IMR-90 (cell line): ENCODE measurements around the gene KCNMB3.

ENCODE experiments used
- CEBPB ChIP-seq: IDR thresholded peaks from 2 replicates; pipeline ENCODE4 v1.6.1; 2012; ENCODE audit warnings: low read depth, low read length, improper control_type of control experiment
- CHD1 ChIP-seq: IDR thresholded peaks from 2 replicates; pipeline ENCODE4 v1.6.1; 2012; ENCODE audit warnings: low read depth, low read length, improper control_type of control experiment
- CTCF ChIP-seq: conservative IDR thresholded peaks from 2 replicates; pipeline ENCODE4 v1.5.1; 2012; ENCODE audit warnings: mild to moderate bottlenecking, low read depth, low read length, improper control_type of control experiment
- ELK1 ChIP-seq: fragments of 150-350 bp; IDR thresholded peaks from 2 replicates; pipeline ENCODE4 v1.6.1; 2016; ENCODE audit warnings: low read depth, mild to moderate bottlenecking, low read length, moderate library complexity, borderline replicate concordance
- MXI1 ChIP-seq: IDR thresholded peaks from 2 replicates; pipeline ENCODE4 v1.6.1; 2012; ENCODE audit warnings: low read depth, mild to moderate bottlenecking, low read length, moderate library complexity, borderline replicate concordance
- RCOR1 ChIP-seq: IDR thresholded peaks from 2 replicates; pipeline ENCODE4 v1.6.1; 2012; ENCODE audit warnings: mild to moderate bottlenecking, low read length, improper control_type of control experiment; ENCODE audit not compliant: insufficient replicate concordance

- TF ChIP-seq ELK1, result no peak
- TF ChIP-seq CTCF, result no peak
- TF ChIP-seq CHD1, result no peak
- TF ChIP-seq MXI1, result no peak
- TF ChIP-seq CEBPB, result no peak
- TF ChIP-seq RCOR1, result no peak
These were observed 15.0 kb upstream of the KCNMB3 start for GRCh38 chr3:179265875-179266274.
